Activated CD8-positive, alpha-beta memory T cell treated with anti-CD3 and anti-CD28 coated beads, Interleukin-2, amount 50 U/mL, for 24 hours (primary cell): ENCODE data around the gene TMEM8B.
A peak's percentile ranks its signal among the peaks of the same experiment; 100 is the strongest.

Experiments
- DNase-seq: peaks from one replicate; pipeline ENCODE4 v3.0.0-alpha.2; 2020; ENCODE audit errors: extremely low read depth

TMEM8B gene

GRCh38 chr9:35829084-35829763 is at the start of gene TMEM8B:
Gene TMEM8B, plus strand, starts transcription at chr9:35829228. Its CDS starts 220 bp downstream, at chr9:35829448.
- DNase-seq: peak; percentile 83

- DNase-seq: no peak
These were observed 48.0 kb upstream of the TMEM8B start for GRCh38 chr9:35781066-35781465.

- no peak for DNase-seq
These were observed 45.6 kb upstream of the TMEM8B start for GRCh38 chr9:35783418-35783817.

- DNase-seq: no peak
These were observed 39.5 kb upstream of the TMEM8B start for GRCh38 chr9:35789541-35789940.

GRCh38 chr9:35790025-35790384 is 39.0 kb upstream of the TMEM8B start:
- no peak for DNase-seq

GRCh38 chr9:35790385-35791296 is 38.4 kb upstream of the TMEM8B start:
- peak; percentile 13 for DNase-seq

GRCh38 chr9:35791297-35791921 is 37.6 kb upstream of the TMEM8B start, which contains the start of gene NPR2:
Gene NPR2, plus strand, starts transcription at chr9:35791591. Its CDS starts 818 bp downstream, at chr9:35792409.
- no peak for DNase-seq

- no peak for DNase-seq
These were observed 36.8 kb upstream of the TMEM8B start for GRCh38 chr9:35792024-35792813.

GRCh38 chr9:35792826-35793225 is 36.2 kb upstream of the TMEM8B start:
- DNase-seq: no peak

GRCh38 chr9:35793461-35793860 is 35.6 kb upstream of the TMEM8B start:
- no peak for DNase-seq

GRCh38 chr9:35795695-35796094 is 33.3 kb upstream of the TMEM8B start:
- no peak for DNase-seq

- DNase-seq: no peak
These were observed 31.5 kb upstream of the TMEM8B start for GRCh38 chr9:35797311-35798109.

- DNase-seq: no peak
These were observed 30.2 kb upstream of the TMEM8B start for GRCh38 chr9:35798658-35799374.

GRCh38 chr9:35800530-35800929 is 28.5 kb upstream of the TMEM8B start:
- no peak for DNase-seq

- DNase-seq: no peak
These were observed 27.5 kb upstream of the TMEM8B start for GRCh38 chr9:35801328-35802128.

GRCh38 chr9:35806101-35806500 is 22.9 kb upstream of the TMEM8B start:
- DNase-seq: no peak

- no peak for DNase-seq
These were observed 20.6 kb upstream of the TMEM8B start for GRCh38 chr9:35808433-35808832.

- DNase-seq: no peak
These were observed 18.9 kb upstream of the TMEM8B start for GRCh38 chr9:35810122-35810521.

GRCh38 chr9:35811381-35812024 is 17.5 kb upstream of the TMEM8B start:
- DNase-seq: no peak
